SK-N-MC (cell line): ENCODE data around the gene SCG5.
"Not testable (repeated sequence)": the region's sequence is repeated elsewhere in the genome, so short reads cannot be mapped to it uniquely, and the experiment has no call there.

ENCODE experiments used
- DNase-seq: peaks from one replicate; pipeline ENCODE4 v3.0.0-alpha.2; 2011; ENCODE audit warnings: low read depth, low spot score
- H3K27ac ChIP-seq: fragments of 200-600 bp; sonication (generic); 2 replicates; pipeline ENCODE4 v1.5.1; 2016; ENCODE audit warnings: mixed run types
- H3K36me3 ChIP-seq: fragments of 200-600 bp; sonication (generic); 2 replicates; pipeline ENCODE4 v1.6.1; 2017; ENCODE audit warnings: antibody characterized with exemption, low read length, mixed read lengths; ENCODE audit not compliant: insufficient read depth
- H3K4me3 ChIP-seq: fragments of 200-600 bp; sonication (generic); 2 replicates; pipeline ENCODE4 v1.5.1; 2016
- H3K9ac ChIP-seq: fragments of 200-600 bp; sonication (generic); 2 replicates; pipeline ENCODE4 v1.8.0; 2017; ENCODE audit warnings: mixed run types, mixed read lengths; ENCODE audit not compliant: insufficient read length
- H3K9me3 ChIP-seq: fragments of 200-600 bp; sonication (generic); 2 replicates; pipeline ENCODE4 v1.6.1; 2017; ENCODE audit warnings: low read depth, mild to moderate bottlenecking, antibody characterized with exemption, low read length, moderate library complexity, mixed read lengths
- EZH2 ChIP-seq: fragments of 200-600 bp; sonication (generic); IDR thresholded peaks from one replicate; pipeline ENCODE4 v1.6.1; 2017; ENCODE audit warnings: antibody characterized with exemption
- FOXP2 ChIP-seq: optimal IDR thresholded peaks from 2 replicates; pipeline ENCODE3; 2011; ENCODE audit warnings: mild to moderate bottlenecking, moderate library complexity; ENCODE audit not compliant: insufficient read depth; ENCODE audit errors: extremely low read length, control extremely low read depth
- POLR2AphosphoS5 ChIP-seq: IDR thresholded peaks from 2 replicates; pipeline ENCODE4 v1.6.1; 2012; ENCODE audit warnings: mild to moderate bottlenecking, low read depth, low read length, borderline replicate concordance

SCG5 gene, protein sequence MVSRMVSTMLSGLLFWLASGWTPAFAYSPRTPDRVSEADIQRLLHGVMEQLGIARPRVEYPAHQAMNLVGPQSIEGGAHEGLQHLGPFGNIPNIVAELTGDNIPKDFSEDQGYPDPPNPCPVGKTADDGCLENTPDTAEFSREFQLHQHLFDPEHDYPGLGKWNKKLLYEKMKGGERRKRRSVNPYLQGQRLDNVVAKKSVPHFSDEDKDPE

GRCh38 chr15:32641517-32642059 lies at the start of gene SCG5:
Gene SCG5 (plus strand): TSS chr15:32641710. CDS start chr15:32643593, 1,883 bp downstream.
- Histone ChIP-seq H3K9me3 (no peaks in the 10 kb centered on the region), H3K36me3 (peaks cover 32% of the 10 kb centered on the region), H3K4me3 (no peak within 1 kb of the TSS), H3K27ac (no peak within 1 kb of the TSS), H3K9ac (no peak within 1 kb of the TSS)
- DNase-seq: no peak
- TF ChIP-seq EZH2: no peak
- no peak for TF ChIP-seq FOXP2
- TF ChIP-seq POLR2AphosphoS5: no peak

DNA sequence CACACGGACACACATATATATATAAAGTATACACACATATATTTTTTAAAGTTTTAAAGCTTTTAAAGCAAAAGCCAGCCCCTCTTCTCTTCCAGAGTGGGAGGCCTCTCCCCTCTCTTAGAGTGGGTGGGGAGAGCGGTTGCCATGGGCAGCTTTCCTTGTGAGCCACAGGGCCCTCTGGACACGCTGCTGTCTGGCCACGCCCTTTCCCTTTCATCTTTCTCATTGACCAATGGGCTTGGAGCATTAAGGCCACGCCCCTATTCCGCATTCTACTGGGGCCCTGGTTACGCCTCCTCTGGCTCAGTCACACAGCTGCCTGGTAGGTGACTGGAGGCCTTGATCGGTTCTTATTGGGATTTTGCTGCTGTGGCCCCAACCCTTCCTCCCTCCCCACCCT lies 48.4 kb upstream of the SCG5 start, which contains the start of gene GOLGA8N:
GOLGA8N (plus strand) TSS at position 306 of the 400 bp plus-strand sequence.
- not testable (repeated sequence) for H3K36me3 ChIP-seq, DNase-seq, H3K27ac ChIP-seq, H3K9ac ChIP-seq, H3K4me3 ChIP-seq, H3K9me3 ChIP-seq

- DNase-seq, H3K27ac ChIP-seq, H3K9ac ChIP-seq, H3K36me3 ChIP-seq, H3K4me3 ChIP-seq, H3K9me3 ChIP-seq: not testable (repeated sequence)
These were observed 32.0 kb upstream of the SCG5 start for GRCh38 chr15:32609518-32609917.

DNA sequence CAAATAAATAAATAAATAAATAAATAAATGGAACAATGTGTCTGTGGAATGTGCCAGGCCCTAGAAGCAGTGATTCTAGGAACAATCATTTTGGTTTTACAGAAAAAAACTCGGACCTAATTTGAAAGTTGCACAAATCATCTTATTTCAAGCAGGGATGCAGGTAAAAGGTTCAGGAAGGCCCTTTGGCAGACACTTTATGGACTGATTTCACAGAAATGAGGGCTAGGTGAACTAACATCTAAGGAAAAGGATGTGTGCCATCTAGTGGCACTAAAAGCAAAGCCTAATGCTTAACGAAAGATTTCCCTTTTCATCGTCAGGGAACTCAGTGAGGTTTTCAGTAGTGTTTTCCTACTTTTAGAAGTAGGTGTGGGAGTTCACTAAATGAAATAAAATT lies 30.8 kb upstream of the SCG5 start:
- not testable (repeated sequence) for H3K27ac ChIP-seq, H3K9me3 ChIP-seq, H3K4me3 ChIP-seq, H3K36me3 ChIP-seq, H3K9ac ChIP-seq
- peak; percentile 12 for DNase-seq

DNA sequence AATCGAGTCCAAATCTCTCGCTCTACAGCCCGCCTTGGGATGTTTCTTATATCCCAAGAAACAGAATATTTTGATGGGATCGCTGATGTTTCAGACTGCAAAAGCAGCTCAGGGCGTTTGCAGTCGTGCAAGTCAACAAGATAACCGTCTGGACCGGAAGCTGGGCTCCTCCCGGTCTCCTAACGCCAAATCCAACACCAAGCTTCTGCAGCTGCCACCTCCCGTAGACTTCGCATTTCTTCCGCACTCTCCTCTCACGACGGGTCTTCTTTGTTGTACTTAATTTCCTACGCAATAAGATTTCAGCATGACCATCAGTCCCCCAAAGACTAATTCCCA lies 26.8 kb upstream of the SCG5 start:
- Histone ChIP-seq H3K9ac (peak overlapping the region; percentile 89), H3K27ac (peak overlapping the region; percentile 96), H3K4me3 (peak overlapping the region; percentile 86)
- not testable (repeated sequence) for H3K36me3 ChIP-seq, DNase-seq, H3K9me3 ChIP-seq

- peak within 1 kb of the TSS; percentile 86 for H3K4me3 ChIP-seq
- H3K9ac ChIP-seq: peak within 1 kb of the TSS; percentile 92
- peak within 1 kb of the TSS; percentile 96 for H3K27ac ChIP-seq
- DNase-seq: peak; percentile 91
- H3K9me3 ChIP-seq, H3K36me3 ChIP-seq: not testable (repeated sequence)
These were observed 26.2 kb upstream of the SCG5 start, which contains the start of gene ARHGAP11A for GRCh38 chr15:32615051-32615870. Gene ARHGAP11A (plus strand): TSS chr15:32615504. CDS start chr15:32616212, 708 bp downstream.

GRCh38 chr15:32615871-32616426 lies 25.6 kb upstream of the SCG5 start:
- Histone ChIP-seq H3K4me3 (peak overlapping the region; percentile 86), H3K27ac (peak overlapping the region; percentile 68; the same call in 1 of the 2 replicates), H3K9ac (peak overlapping the region; percentile 92)
- not testable (repeated sequence) for DNase-seq, H3K9me3 ChIP-seq, H3K36me3 ChIP-seq

DNA sequence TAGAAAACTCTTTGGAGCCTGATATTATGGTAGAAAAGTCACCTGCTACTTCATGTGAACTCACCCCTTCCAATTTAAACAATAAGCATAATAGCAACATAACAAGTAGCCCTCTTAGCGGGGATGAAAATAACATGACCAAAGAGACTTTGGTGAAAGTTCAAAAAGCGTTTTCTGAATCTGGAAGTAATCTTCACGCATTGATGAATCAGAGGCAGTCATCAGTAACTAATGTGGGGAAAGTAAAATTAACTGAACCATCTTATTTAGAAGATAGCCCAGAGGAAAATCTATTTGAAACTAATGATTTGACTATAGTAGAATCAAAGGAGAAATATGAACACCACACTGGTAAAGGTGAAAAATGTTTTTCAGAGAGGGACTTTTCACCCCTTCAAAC lies 5.1 kb upstream of the SCG5 start:
- Histone ChIP-seq H3K4me3 (no peak overlapping the region), H3K9me3 (no peaks in the 10 kb centered on the region), H3K9ac (no peak overlapping the region), H3K27ac (no peak overlapping the region), H3K36me3 (peaks cover 73% of the 10 kb centered on the region)
- DNase-seq: no peak
- TF ChIP-seq POLR2AphosphoS5: no peak

GRCh38 chr15:32636908-32637567 lies 4.5 kb upstream of the SCG5 start:
- Histone ChIP-seq H3K9me3 (no peaks in the 10 kb centered on the region), H3K27ac (no peak overlapping the region), H3K9ac (no peak overlapping the region), H3K4me3 (no peak overlapping the region), H3K36me3 (peaks cover 73% of the 10 kb centered on the region)
- TF ChIP-seq FOXP2 (no peak), EZH2 (no peak)
- DNase-seq: no peak
